NOMO-1 (cell line): Measurements from ENCODE around the gene BATF3.
"Not testable (repeated sequence)": the region's sequence is repeated elsewhere in the genome, so short reads cannot be mapped to it uniquely, and the experiment has no call there.

ENCODE experiments used
- DNase-seq, 2 experiments: peaks; one replicate each; lab custom pipeline; 2025; ENCODE audit not compliant: unreplicated experiment in 2 of 2; lab: John Stamatoyannopoulos, UW

Gene BATF3

DNA sequence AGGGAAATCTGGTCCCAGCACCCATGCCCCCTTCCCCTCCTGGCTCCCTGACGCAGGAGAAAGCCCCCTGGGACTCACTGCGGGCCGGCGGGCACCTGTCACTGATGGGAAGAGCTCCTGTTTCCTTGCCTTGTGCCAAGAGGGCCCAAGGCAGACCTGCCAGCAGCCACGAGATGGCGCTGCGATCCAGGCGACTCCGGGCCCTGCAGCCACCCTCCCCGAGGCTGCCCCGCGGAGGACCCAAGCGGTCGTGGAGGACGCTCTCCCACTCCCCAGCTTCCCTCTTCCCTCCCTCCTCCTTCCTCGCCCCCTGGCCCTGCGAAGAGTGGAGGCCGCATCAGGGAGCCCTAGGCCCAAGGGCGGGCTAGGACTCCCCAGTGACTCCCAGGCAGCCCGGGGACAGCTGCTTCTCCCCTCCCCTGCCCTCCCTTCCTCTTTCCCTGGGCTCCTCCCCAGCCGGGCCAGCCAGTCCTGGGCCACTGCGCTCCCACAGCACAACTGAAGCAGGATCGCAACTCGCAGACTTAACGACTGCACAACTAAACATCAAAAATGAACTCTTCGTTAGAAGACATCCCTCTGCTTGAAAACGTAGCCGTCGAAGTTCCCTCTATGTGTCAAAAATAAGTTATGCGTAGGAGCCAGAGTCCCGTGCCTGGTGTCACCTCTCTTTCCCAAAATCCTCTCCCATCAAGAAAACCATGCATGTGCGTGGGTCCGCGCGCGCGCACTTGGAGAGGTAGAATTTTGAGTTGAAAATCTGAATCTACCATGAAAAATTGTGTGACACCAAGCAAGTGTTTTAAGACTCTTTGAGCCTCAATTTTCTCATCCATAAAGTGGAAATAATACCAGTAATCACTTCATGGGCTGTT lies 34.2 kb downstream of the BATF3 start:
- DNase-seq, result peak; percentile 70 to 75

DNA sequence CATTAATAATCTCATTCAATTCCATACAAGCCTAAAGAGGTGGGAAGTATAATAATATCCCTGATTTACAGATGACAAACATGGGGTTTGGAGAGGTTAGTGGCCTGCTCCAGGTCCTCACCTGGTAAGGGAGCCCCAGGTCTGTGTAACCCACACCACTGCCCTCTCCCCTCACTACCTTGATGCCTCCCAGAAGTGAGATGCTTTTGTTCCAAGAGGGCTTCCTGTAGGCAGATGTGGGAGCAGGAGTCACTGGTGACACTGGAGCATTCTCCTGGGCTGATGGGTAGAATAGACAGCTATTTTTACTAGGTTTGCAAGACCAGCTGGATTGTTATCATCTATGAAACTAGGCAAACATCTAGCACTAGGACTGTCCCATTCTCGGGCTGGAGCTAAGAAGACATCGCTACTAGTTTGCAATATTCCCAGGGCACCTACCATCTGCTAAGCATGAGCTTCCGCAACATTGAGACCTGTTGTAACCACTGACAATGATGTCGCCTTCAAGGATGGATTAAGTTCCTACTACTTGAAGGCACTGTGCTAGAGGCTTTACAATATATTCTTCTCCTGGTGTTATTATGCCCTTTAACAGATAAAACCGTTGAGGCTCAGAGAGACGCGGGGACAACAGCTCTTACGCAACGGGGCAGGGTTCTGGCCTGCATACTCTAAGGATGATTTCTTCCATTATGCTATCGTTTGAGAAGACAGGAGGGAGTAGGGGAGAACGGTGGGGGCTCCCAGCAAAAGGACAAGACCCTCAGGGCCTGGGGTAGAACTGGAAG lies 35.0 kb downstream of the BATF3 start:
- no peak for DNase-seq

DNA sequence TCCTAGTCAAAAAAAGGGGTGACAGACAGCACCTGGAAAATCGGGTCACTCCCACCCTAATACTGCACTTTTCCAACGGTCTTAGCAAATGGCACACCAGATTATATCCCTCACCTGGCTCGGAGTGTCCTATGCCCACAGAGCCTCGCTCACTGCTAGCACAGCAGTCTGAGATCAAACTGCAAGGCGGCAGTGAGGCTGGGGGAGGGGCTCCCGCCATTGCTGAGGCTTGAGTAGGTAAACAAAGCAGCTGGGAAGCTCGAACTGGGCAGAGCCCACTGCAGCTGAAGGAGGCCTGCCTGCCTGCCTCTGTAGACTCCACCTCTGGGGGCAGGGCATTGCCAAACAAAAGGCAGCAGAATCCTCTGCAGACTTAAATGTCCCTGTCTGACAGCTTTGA lies 41.4 kb downstream of the BATF3 start:
- DNase-seq, result not testable (repeated sequence)

DNA sequence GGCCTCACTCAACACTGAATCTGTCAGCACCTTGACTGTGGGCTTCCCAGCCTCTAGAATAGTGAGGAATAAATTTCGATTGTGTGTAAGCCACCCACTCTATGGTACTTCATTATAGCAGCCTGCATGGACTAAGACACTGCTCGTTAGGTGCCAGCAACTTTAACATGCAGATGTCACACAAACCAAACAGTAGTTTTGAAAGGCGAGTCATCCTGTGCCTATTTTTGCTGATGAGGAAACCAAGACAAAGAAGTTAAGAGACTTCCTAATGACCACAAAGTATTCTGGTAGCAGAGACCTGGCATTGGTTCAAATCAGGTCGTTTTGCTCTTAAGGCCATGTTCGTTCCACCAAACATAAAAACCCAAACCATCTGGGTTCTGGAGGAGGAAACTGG lies 42.9 kb downstream of the BATF3 start:
- DNase-seq, result no peak

DNA sequence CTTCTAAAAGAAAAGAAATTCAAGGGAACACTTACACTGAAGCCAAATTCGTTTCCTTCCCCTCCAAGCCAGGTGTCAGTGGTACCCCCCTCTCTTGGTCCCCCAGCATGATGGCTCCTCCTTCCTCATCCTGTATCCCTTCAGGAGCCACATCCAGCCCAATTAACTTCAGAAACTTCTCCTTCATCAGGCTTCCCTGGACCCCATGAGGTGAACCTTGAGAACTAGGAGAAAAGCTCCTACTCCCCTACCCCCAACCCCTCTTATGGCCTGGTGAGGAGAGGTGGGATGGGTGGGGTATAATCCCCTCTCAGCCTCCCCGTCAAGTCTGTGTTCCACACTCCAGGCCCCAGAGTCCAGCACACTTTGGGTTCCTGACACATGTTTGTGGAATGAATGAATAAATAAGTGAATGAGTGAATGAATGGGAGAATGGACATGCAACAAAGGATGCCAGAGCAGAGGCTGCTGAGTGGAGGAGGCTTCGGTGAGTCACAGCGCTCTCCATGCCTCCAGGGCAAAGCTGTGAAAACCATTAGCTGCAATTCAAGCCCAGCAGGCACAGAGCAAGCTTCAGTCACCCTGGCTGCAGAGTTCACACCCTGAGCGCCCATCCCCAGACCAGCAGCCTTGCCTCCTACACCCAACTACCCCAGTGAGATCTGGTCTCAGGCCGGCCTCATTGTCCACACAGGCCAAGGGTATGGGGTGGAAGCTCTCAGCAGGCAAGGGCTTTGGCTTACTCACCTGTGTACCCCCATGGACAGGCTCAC lies 43.8 kb downstream of the BATF3 start:
- DNase-seq, result no peak

DNA sequence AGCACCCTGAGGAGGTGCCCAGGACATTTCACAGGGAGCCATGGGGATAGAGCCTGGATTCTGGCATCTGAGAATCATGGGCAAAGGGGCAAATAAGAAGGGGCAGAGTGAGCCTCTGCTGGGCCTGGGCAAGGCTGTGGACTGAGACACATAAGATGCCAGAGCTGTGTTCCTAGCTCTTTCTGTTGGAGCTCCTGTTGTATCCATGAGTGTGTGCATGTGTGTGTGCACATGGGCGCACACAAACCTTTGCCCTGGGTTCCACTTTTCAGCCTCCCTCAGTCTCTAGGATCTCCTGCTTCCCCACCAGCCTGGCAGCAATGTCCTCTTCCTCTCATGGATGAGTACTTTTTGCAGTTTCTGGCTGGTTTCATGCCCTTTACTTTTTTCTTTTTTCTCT lies 47.0 kb downstream of the BATF3 start:
- no peak for DNase-seq

DNA sequence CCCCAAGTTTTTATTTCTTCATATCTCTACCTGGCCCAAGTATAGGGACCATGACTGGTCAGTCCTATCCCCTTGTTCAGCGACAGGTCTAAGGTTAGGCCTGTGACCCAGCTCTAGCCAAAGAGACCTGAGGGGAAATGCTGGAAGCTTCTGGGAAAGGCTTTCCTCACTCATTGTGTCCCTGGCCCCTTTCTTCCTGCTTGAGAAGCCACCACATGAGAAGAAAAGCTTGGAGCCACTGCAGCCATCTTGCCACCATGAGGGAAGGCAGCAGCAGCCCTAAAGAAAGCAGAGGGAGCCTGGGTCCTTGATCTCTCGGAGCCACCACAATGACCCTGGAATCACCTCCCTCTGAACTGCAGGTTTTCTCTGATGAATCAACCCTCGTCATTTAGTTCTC lies 47.7 kb downstream of the BATF3 start:
- no peak for DNase-seq

DNA sequence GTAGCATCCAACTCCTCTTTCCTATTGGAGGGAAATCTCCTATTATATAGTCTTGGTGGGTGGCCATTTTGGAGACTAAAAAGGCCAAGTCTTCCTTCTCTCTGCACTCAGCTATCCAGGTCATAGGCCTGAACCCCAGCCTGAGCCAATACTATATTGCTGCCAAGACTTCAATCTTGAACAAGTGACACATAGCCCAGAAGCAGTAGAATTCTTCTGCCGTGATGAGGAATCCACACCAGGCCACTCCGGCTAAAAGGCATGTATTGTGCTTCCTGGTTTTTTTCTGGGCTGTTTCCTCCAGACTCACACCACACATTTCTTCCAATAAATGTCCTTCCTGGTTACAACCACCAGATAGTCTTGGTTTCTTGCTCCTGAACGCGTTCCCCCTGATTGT lies 48.1 kb downstream of the BATF3 start:
- no peak for DNase-seq

DNA sequence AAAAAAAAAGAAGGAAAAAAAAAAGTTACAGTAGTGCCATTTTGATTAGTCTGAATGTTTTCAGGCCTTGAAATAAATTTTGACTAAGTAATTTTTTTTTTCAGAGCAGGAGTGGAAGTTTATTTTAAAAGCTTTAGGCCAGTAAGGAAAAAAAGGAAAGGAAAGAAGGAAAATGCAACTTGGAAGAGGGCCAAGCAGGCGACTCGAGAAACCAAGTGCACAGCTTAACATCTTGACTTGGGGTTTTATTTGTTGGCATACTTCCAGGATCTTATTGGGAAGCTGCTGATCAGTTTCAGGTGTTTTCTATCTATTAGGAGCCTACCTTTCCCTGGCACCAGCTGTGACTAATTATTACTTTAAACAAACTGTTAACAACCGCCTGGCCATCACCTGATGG lies 49.4 kb downstream of the BATF3 start:
- DNase-seq, result no peak

DNA sequence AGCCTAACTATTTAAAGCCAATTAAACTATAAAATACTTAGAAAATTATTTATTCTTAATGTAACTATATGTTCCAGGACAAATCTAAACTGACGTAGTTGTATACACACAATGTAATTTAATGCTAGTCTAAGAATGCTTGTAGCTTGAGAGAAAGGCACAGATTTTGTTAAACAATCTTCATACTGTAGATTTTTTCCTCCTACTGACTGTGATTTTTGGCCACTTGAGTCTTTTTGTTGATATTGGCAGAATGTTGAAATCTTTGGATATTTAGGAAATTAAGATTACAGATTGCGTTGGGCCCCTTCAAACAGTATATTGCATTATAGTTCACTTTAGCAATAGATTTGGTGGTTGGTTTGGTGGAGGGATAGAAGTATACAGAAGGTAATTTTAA lies 50.6 kb downstream of the BATF3 start:
- DNase-seq, result no peak

DNA sequence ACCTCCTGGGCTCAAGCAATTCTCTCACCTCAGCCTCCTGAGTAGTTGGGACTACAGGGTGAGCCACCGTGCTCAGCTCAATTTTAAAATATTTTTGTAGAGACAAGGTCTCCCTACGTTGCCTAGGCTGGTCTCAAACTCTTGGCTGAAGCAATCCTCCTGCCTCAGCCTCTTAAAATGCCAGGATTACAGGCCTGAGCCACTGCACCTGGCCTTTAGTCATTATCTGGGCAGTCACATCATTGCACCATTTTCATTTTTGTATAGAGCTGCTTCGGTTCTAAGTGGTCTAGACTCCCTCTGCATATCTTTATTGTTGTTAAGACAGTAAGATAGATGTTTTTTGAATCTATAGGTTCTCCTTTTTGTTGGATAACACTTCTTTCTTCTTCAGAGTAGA lies 51.2 kb downstream of the BATF3 start:
- DNase-seq, result no peak

DNA sequence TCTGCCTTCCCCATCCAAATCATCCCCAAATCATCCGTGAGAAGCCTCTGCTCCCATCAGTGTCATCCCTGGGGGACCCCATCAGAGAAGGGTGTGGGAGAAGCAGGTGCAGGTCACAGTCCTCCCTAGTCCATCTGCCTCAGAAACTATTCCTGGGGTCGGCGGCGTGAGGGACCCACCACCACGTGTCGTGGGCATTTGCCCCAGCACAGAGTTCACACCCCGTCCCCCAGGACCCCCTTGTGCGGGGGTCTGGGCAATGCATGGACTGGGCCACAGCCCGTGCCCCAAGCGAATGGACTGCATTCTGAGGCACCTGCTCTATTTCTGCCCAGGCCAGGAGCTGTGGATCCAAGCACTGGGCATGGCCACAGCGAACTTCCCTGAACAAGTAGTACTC lies 52.6 kb downstream of the BATF3 start:
- DNase-seq, result no peak

DNA sequence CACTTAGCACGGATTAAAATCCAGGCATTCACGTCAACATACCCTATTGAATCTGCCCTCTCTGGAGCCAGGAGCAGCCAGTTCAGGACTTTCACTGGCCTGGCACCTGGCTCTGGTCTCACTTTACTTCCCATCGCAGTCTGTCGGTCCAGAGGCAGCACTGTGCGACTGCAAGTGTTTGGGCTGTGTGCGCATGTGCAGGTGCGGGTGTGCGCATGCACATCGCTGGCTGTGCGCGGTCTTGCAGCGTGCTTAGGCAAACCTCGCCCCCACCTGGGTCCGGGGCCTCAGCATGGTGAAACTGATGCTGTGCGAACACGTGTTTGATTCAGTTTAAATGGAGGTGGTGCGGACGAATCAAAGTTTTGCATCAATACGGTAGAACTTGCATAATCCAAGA lies 53.1 kb downstream of the BATF3 start:
- no peak for DNase-seq

DNA sequence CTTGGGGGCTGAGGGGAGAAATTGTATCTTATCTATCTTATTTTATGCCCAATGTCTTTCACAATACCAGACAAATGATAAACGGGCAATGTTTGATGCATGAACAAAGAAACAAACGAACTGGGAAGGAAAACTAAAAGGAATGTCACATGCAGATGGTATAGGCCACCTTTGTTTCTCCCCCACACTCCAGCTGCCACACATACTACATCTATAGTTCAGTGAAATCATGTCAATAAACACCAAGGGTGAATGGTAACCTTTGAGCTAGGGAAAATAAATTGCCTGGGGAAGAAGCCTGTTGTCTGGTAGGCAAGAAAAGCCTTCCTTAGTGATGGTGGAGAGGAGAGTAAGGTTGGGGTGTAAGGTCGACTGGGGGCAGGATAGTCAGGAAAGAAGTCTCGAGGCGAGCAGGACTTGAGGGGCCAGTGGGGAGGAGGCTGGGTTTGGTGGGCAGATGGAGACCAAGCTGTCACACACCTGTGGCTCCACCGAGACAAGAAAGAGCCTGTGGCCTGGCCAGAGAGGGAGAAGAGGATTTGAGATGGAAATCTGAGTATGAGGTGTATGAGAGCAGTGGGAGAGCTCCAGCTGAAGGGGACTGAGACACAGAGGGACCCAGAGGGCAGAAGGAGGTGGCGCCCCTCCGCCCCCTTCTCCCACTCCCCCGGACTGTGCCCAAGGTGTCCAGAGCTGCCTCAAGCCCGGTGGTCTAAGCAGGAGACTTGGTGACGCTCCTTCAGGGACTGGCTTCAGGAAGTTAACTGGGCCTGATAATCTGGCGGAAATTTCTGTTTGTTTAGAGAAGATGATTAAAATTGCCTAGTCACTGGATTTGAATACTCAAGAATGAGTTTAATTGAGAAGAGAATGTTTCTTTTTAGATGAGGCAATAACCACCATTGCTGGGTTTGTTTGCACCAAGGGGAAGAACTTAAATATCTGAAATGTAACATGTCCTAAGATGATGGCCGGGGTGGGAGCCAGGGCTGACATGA lies 53.8 kb downstream of the BATF3 start:
- DNase-seq, result no peak

DNA sequence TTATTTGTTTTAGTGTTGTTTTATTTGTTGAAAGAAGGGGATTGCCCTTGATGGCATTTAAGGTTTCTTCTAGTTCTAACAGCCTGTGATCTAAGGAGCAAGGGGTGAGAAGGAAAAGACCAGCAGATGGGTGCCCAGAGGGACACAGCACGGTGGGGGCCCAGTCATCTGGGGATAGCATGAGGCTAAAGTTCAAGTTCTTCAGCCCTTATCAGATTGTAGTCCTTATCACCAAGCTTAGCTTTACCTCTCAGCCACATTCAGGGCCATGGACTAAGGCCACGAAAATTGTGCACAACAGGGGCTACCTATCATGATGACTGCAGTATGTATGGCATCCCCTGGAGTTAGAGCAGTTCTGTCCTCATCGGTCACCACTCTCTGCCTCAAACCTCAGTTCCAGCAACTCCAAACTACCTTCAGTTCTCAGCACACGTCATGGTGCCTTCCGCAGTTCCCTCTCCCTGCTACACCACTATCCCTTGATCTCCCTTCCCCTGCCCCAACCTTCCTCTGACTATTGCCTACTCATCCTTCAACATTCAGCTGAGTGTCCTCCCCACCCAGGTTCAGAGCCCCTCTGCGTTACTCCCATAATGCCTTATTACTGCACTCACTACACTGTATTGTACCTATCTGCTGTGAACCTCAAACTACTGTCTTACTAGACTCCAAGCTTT lies 54.6 kb downstream of the BATF3 start:
- no peak for DNase-seq

DNA sequence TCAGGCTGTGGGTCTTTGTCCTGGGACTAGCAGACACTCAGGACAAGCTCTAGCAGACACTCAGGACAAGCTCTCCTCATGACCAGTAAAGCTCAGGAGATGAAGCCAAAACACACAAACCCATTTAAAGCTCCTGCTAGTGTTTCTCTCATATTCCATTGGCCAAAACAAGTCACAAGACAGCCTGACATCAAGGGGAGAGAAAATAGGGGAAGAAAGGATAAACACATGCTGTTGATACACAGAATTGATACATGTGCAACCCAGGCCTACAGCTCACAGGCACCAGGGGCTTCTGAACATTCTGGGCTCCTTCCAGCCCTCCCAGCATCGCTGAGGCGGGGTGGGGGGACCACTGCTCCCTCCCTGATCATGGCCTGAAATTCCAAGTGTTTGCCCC lies 55.8 kb downstream of the BATF3 start:
- DNase-seq, result no peak

DNA sequence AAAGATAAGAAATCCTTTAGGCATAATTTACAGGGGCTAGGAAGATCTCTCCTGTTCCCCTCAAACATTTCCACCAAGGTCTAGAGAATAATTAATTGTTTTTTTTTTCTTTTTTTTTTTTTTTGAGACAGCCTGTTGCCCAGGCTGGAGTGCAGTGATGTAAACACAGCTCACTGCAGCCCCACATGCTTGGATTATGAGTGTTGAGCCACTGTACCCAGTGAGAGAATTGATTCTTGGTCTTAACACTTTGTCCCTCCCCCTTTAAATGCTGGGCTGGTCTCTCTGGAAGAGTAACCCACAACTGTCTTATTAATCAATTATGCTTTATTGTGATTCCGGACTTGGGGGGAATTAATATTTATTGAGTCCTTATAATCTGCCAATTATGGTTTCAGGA lies 57.7 kb downstream of the BATF3 start:
- no peak for DNase-seq

DNA sequence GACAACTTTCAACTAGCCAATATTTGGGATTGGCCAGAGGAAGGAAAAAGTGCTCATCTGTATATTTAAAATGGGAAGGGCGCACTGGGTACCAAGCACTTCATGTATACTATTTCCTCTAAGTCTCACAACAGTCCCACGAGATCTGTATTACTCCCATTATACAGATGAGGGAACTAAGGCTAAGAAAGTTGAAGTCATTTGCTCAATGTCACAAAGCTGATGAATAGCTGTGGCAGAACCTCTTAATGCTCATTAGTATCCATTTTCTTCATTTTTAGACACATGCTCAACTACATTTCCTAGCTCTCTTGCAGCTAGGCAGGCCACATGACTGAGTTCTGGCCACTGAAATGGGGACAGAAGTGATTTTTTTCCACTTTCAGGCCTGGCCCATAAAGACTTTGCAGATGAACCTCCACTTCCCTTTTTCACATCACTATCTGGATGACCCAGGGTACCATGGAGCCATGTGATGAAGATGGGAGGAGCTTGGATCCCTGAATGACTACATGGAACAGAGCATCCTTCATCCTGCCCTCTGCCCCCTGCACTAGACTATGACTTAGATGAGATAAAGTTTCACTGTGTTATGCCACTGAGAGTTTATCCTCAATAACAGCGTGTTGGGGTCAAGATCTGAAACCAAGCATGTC lies 59.3 kb downstream of the BATF3 start:
- peak in 1 of 2 experiments; percentile 14 for DNase-seq

DNA sequence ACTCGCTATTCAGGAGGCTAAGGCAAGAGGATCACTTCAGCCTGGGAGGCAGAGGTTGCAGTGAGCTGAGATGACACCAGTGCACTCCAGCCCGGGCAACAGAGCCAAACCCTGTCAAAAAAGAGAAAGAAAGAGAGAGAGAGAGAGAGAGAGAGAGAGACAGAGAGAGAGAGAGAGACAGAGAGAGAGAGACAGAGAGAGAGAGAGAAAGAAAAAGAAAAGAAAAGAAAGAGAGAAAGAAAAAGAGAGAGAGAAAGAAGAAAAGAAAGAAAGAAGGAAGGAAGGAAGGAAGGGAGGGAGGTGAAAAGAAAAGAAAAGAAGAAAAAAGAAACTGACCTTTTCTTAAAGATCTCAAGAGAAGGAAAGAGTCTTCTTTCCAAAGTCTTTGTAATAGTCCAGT lies 60.1 kb downstream of the BATF3 start:
- DNase-seq, result not testable (repeated sequence)
